Glomerular visceral epithelial cell (primary cell): Measurements from ENCODE around the gene PAPOLB.

ENCODE experiments used
- DNase-seq: peaks from one replicate; pipeline ENCODE4 v3.0.0-alpha.2; 2016; ENCODE audit errors: extremely low spot score

PAPOLB gene

GRCh38 chr7:4824120-4824775, 37.6 kb downstream of the PAPOLB start:
- DNase-seq: no peak

GRCh38 chr7:4823441-4824119, 38.2 kb downstream of the PAPOLB start:
- no peak for DNase-seq

- DNase-seq: no peak
Observed at GRCh38 chr7:4822677-4823076, 39.2 kb downstream of the PAPOLB start.

DNA sequence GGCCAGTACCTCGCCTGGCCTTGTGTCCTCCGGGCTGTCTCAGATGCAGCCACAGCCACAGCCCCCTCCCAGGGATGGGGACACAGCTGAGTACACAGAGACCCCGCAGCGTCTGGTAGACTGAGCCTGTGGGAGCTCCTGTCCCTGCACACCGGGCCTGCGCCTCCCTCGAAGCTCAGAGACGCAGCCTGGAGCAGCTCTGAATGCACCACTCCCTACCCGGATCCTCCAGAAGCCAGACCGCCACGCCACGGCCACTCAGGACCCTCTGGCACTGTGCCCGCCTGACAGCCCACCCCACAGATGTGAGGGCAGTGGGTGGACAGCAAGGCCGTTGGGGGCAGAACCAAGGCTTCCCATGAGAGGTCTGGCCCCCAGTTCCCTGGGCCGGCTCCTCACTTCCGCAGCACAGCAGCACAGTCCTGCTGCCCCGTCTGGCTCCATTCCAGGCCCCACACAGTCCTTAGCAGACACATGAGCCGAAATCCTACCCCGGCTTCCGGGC, 40.8 kb downstream of the PAPOLB start:
- no peak for DNase-seq

DNA sequence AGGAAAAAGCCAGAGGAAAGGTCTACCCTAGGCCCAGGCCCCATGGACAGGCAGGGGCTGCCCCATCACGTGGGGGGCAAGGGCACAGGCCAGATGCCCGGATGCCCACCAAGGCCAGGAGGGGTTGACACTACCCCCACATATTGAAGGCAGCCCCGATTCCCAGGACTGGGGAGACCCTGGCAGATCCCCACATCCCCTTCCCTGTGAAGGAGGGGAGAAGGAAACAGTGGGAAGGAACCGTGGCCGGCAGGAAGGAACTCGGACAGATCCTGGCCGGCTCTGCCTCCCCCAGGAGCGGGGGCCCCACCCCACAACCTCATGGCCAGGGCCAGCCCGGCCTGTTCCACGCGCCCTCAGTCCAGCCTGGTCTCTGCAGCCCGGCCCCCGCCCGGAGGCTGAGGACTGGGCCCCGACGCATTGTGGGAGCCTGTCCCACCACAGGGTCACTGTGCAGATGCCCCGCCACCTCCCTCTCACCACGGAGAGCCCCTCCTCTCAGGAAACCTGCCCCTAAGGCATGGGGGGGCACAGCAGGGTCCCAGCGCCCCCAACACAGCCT, 41.3 kb downstream of the PAPOLB start:
- no peak for DNase-seq

DNA sequence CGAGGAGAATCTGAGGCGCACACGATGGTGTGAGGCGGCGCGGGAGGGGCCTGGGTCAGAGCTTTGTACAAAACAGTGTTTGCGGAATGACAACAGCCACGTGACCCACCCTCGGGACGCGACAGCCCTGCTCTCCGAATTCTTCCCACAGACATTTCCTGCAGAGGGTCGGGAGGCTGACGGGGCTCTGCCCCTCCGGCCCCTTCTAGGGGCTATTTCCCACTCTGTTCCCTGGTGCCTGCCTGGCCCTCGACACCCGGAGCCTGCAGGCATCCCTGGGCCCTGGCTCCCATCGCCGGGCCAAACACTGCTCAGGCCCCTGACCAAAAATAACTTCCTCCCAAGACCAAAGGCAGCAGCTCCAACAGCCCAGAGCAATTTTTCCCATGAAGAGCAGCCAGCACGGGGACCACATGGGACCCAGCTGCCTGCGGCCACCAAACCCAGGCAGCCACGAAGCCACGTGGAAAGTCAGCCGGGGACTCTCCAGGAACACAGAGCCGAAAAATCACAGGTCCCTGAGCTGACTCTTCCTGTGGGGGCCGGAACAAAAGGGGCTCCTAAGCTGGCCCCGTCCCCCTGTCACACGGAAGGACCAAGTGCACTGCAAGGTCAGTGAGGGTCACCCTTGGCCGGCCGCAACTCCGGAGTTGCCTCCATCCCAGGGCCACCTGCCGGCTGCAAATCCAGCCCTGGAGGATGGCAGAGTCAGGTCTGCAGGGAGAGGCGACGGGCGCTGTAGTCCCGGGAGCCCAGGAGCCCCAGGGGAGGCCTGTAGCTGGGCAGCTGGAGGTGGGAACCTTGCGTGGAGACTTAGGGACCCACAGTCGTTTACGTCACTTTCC, 42.0 kb downstream of the PAPOLB start:
- DNase-seq: no peak

DNA sequence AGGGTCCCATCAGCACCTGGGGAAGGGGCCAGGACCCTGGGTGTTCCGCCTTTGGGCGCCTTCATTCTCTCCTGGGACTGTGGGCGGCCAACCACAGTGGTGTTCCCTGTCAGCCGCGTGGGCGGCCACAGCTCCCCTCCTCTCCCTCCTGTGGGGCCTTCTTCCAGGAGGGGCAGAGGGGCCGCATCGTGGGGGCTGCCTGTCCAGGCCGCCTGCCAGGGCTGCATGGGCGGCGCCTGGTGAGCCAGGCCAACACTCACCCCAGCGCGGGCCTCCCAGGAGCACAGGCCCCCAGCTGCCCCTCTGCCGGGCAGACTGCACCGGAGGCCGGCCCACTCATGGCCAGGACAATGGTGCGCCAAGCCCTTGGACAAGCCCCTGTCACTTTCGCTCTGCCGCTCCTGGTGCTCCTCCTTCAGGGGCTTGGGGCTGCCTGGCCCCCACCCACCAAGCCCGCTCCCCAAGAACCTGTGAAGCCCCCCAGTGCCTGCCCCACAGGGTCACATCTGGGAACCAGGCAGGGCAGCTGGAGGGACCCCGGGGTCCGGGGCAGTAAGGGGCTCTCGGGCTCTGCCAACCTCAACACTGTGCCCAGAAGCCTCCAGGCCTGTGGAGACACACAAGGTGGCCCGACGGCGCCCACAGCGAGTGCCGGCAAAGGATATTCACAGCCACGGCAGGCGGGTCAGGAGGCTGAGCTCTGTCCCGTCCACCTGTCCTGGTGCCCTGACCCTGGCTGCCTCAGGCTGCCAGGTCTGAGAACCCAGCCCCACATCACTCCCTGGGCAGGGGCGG, 43.6 kb downstream of the PAPOLB start:
- no peak for DNase-seq

- no peak for DNase-seq
Observed at GRCh38 chr7:4817178-4817901, 44.5 kb downstream of the PAPOLB start.

GRCh38 chr7:4816419-4817080, 45.3 kb downstream of the PAPOLB start:
- DNase-seq: no peak

GRCh38 chr7:4815609-4816418, 46.0 kb downstream of the PAPOLB start:
- no peak for DNase-seq

- DNase-seq: no peak
Observed at GRCh38 chr7:4815121-4815520, 46.7 kb downstream of the PAPOLB start.

GRCh38 chr7:4814433-4814832, 47.4 kb downstream of the PAPOLB start:
- DNase-seq: no peak

GRCh38 chr7:4809666-4810065, 52.2 kb downstream of the PAPOLB start:
- DNase-seq: peak; percentile 84

DNA sequence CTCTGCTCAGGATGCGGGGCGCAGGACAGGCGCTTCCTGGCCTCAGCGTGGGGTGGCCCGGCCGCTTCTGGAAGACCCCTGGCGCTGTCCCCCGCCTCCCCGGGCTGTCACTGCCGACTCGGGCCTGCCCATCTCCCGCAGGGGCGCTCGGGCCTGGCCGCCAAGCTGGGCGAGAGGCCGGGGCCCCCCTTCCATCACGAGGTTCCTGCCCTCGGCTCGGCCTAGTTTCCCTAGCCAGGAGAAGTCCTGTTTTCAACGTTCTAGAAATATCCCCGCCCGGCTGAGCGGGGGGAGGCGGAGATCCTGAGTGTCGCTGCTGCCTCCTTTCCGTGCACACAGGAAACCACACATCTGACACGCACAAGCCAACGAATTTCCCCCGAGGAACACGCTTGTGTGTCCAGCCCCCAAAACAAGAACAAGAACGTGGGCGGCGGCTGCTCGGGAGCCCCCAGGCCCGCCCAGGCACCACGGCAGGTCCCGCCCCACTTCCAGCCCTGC, 52.7 kb downstream of the PAPOLB start:
- no peak for DNase-seq

- DNase-seq: no peak
Observed at GRCh38 chr7:4808565-4808964, 53.3 kb downstream of the PAPOLB start.

DNA sequence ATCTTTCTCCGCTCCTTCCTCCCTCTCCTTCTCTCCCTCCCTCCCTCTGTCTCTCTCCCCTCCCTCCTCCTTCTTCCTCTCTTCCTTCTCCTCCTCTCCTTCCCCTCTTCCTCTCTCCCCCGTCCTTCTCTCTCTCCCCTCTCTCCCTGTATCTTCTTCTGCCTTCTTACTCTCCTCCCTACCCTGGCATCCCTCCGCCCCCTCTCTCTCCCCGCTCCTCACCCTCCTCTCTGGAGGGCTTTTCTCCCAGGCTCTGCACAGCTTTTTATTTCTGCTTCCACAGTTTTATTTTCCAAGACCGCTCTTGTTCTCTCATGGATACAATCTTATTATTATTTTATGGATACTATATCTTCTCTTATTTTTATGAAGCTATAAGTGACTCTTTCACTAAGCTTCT, 53.8 kb downstream of the PAPOLB start:
- DNase-seq: no peak
